ENCODE results near the gene CALML5.
"Not testable (repeated sequence)": the region's sequence is repeated elsewhere in the genome, so short reads cannot be mapped to it uniquely, and the experiment has no call there.

The CALML5 gene

DNA sequence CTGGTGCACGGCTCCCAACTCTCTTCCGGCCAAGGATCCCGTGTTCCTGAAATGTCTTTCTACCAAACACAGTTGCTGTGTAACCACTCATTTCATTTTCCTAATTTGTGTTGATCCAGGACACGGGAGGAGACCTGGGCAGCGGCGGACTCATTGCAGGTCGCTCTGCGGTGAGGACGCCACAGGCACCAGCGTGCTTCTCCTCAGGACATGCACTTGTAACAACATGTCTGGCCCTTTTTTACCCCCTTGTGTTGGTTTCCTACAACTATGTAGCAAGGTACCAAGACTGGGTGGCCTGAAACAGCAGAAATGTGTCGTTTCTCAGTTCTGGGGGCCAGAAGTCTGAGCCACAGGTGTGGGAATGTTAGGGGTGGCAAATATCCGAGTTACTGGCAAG is 18.2 kb downstream of the CALML5 start:
- DNase-seq (ENCODE audit: low spot score): no peak

DNA sequence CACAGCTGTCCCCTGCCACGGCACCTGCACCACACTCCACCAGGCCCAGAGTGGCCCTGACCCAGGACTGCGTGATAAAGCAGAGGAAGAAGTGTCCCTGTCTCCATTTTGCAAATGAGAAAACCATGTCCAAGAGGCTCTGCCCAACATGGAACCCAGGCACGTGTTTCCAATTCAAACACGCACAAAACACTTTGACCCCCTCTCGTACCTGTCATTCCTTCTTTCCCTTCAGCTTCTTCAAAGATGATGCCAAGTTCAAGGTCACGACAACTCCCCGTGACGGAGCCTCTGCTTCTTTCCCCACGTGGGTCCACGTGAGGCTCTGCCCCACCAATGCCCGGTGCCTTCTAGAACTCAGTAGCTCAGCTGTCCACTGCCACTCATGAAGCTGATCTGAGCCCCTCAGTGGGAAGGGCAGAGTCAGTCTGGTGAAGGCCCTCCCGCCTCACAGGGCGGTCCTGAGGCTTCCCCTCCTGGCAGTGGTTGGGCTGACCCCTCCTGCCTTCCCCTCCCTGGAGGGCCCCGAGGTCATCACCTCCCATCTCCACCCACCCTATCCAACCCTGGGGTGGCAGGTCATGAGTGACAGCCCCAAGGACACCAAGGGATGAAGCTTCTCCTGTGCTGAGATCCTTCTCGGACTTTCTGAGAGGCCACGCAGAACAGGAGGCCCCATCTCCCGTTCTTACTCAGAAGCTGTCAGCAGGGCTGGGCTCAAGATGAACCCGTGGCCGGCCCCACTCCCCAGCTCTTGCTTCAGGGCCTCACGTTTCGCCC is 19.0 kb downstream of the CALML5 start:
- no peak for DNase-seq (ENCODE audit: low spot score)

DNA sequence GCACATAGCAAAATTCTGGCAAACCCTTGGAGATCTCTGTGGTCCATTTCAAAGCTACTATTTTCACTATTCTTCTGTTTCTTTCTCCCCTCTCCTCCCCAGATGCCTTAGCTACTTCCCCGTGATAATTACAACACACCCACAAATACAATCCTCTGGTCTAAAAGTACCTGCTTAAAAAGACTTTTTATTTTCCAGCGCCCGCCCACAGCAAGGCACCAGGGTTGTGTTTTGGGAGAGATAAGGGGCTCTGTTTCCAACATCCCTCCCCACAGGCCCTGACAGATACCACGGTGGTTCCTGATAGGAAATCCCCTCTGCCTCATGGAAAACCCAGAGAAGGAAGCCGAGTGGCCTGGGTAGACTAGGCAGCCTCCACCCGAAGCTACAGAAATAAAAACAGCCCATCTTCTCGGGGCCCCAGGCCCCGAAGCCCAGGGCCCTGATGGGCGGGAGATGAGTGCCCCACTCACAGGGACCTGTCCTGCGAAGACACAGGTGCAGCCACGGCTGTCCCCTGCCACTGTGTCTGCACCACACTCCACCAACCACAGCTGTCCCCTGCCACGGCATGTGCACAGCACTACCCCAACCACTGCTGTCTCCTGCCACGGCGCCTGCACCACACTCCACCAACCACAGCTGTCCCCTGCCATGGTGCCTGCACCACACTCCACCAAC is 19.7 kb downstream of the CALML5 start:
- no peak for DNase-seq (ENCODE audit: low spot score)

DNA sequence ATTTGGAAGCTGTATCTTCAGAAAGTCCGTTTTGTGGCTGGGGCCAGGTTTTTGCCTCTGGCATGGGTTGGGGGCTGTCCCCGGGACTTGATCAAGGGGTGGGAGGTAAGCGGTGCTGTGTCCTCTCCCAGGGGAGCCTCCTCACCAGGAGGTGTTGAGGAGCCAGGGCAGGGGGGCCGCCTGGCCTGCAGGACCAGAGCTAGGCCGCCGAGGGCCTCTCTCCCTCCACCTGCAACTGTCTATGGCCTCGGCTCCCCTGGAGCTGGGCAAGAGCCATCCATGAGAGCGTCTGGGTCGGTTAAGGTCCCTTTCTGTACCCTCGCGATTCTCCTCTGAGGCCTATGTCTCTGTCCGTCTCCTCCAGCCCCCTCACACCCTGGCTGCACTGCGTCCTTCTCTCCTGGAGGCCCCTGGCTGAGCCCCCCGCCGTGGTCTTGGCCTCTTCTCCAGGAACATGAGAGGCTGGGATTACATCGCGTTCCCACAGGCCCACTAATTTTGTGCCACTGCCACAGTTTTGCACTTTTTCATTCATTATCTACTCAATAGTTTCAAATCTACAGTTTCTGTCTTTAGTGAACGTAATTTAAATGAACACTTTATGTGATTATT is 20.6 kb downstream of the CALML5 start:
- no peak for DNase-seq (ENCODE audit: low spot score)

DNA sequence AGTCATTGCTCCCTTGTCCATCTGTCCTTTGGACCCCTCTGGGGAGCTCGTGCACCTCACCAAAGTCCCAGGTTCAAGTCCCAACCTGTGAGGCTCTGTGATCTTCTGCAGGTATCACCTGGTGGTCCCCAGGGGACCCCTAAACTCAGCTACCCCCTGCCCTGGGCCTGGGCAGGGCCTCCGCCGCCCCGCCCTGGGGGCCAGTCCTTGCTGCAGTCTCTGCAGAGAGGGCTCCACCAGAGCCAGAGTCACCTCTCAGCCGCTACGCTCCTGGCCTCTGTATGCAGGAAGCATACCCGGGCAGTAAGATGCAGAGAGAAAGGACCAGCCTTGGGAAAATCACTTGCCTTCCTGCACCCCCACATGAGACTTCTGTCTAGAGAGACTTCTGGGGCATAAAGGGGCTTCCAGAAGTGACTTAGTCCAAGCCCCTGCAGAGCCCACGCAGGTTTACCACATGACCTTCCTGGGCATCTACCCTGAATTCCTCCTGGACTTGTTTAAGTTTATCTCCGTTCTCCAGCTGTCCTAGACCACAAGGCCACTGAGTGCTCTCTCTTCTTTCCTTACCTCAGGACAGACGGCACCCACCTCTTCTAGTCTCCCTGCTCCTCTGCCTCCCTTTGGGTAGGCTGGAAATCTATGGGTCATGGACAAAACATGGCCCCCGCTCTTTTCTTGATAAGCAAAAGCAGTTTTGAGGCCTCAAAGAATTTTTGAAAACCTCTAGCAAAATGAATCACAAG is 21.2 kb downstream of the CALML5 start:
- no peak for DNase-seq (ENCODE audit: low spot score)

DNA sequence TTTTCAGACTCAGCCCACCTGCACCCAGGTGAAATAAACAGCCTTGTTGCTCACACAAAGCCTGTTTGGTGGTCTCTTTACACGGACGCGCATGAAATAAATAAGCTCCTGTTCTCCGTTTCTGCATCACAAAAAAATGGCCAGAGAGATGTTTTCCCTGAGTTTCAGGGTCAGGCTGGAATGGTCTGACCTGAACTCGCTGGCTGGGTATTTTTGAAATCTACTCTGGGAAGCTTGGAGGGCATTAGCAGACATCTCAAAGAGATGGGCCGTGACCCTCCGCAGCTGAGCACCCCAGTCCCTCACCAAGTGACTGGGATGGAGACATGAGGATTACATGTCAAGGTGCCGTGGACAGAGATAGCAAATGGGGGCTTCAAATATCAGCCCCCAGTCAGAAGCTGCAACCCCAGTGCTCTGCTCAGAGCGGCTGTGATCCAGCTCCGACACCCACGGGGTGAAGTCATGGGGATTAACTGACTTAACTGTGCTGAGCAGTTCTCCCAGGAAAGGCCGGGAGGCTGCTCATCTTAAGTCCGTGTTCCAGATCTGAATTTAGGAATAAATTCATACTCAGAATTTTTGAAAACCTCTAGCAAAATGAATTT is 22.3 kb downstream of the CALML5 start:
- no peak for DNase-seq (ENCODE audit: low spot score)

DNA sequence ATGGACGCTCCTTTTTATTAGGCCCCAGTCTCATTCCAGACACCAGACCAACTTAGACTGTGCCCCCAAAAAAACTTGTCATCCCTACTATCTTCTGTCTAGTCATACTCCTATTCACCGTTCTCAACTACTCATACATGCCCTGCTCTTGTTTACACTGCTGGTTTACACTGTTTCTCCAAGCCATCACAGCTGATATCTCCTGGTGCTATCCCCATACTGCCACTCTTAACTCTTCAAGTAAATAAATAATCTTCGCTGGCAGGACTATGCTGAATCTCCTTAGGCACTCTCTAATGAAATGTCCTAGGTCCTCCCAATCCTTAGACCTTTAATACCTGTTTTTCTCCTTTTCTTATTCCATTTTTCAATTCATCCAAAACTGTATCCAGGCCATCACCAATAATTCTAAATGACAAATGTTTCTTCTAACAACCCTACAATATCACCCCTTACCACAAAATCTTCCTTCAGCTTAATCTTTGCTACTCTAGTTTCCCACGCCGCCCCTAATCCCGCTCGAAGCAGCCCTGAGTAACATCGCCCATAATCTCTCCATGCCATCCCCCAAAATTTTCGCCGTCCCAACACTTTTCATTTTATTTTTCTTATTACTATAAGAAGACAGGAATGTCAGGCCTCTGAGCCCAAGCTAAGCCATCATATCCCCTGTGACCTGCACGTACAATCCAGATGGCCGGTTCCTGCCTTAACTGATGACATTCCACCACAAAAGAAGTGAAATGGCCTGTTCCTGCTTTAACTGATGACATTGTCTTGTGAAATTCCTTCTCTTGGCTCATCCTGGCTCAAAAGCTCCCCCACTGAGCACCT is 23.2 kb downstream of the CALML5 start:
- DNase-seq (ENCODE audit: low spot score): not testable (repeated sequence)

DNA sequence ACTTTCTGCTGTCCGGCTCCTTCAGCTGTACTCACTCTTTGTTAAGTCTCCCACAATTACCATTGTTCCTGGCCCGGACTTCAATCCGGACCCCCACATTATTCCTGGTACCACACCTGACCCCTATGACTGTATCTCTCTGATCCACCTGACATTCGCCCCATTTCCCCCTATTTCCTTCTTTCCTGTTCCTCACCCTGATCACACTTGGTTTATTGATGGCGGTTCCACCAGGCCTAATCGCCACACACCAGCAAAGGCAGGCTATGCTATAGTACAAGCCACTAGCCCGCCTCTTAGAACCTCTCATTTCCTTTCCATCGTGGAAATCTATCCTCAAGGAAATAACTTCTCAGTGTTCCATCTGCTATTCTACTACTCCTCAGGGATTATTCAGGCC is 24.3 kb downstream of the CALML5 start:
- not testable (repeated sequence) for DNase-seq (ENCODE audit: low spot score)

DNA sequence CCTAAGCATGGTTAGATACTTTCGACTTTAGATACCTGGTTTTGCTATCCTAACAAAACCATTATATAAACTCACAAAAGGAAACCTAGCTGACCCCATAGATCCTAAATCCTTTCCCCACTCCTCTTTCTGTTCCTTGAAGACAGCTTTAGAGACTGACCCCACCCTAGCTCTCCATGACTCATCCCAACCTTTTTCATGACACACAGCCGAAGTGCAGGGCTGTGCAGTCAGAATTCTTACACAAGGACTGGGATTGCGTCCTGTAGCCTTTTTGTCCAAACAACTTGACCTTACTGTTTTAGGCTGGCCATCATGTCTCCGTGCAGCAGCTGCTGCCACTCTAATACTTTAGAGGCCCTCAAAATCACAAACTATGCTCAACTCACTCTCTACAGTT is 24.7 kb downstream of the CALML5 start:
- not testable (repeated sequence) for DNase-seq (ENCODE audit: low spot score)

DNA sequence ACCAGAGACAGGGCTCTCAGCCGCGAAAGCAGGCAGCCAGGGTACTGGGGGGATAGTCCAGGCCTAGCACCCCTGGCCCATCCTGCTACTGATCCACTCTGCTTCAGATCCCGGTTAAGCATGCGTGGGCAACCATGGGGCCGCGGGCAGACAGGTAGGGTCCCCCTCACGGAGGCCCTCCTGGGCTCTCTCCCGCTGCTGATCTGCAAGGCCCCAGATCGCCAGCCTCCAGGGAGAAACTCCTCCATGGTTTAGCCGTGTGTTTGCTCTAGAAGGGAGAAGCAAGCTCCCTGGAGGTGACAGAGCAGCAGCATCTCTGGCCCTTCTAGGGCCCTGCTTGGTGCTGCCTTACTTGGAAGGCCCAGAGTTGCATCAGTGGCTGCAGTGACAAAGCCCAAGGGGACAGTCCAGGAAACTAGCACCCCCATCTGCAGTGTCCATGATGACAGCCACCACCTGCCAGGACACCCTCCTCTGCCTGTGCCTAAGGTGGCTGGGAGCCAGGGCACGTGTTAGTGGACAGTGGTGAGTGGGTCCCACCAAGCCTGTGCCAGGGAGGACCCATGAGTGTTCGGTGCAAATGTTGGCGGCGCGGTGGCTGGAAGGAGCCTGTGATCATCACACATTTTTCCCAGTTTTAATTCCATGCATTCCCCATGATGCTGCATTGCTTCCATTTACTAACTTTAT is 29.2 kb downstream of the CALML5 start:
- no peak for DNase-seq (ENCODE audit: low spot score)

DNA sequence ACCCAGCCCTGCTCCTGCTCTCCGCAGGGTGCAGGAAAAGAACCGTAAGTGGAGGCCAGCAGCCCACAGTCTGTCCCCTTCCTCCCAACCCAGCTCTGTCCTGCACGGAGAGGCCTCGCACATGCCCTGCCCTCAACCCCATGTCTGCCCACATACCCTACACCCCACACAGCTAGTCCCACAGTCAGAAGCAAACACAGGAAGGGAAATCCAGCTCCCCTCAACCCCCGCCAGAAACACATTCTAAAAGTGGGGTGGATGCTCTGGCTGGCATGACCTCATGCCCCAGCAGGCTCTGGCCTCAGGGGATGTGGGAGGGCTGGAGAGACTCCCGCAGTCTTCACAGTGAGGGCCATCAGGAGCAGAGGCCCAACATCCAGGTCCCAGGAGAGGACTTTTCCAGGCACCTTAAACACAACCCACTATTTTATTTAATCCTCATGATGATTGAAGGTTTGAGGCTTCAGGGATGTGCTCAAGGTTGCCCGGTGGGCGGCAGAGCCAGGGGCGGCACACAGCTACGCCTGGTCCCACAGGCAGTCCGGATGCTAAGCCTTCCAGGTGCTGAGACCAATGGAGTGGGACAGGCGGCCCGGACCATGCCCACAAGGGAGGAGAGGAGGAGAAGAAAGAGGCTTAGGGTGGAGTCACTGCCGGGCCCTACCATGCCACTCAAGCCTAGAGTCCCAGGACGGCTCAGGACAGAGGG is 29.9 kb downstream of the CALML5 start:
- DNase-seq (ENCODE audit: low spot score): no peak

DNA sequence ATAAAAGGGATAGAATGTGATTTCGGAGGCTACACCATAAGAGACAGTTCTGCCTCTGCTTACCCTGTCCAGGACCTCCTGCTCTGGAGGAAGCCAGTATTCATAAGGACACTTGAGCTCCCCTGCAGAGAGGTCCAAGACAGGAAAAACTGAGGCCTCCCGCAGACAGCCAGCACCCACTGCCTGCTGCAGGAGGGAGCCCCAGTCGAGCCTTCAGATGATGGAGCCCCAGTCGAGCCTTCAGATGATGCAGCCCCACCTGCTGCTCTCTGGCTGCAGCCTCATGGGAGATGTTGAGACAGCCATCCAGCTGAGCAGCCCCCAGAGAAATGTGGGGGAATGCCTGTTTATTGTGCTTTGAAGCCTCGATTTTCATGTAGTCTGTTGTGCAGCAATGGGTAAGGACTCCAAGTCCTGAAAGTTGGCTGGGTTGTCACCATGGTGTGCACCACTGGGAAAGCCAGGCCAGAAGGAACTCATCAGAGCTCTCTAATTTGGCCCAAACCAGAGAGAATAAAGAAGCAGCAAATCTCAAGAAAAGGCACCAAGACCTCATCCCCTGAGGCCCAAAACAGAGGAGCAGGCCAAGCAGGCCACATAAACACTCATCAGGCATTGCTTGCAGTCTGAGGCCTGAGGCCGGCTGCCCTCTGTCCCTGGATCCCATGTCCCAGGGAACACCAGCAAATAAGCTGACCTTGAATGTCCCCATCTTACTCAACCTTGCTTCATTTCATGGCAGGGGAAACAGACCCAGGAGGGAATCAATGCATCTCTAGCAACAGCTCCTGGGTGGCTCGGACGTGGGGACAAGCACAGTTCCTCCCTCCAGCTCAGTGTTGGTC is 30.9 kb downstream of the CALML5 start:
- DNase-seq (ENCODE audit: low spot score): no peak

DNA sequence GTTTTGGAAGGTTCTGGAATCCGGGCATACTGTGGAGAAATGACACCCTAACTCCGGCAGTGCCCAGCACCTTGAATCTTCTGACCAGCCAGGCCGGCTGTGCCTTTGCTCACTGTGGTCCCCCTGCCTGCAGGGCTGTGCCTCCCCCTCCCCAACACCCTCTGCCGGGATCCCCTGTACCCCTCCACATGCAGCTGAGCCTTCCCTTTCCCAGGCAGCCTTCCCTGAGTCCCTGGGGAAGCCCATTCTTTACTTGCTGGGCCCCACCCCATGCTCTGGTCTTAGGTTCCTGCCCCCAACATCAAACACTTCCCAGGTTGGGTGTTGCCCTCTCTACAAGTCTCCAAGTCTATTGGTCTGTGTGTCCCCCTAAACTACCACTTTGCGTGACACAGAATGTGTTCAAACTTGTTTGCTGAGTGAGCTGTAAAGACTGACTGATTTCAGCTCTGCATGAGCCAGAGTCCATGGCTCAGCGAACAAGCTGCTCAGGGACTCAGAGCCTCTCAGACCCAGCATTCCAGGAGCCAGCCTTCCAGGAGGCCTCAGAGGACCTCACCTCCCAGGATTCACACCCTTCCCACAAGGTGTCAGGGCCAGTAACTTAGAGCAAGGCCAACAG is 31.6 kb downstream of the CALML5 start:
- DNase-seq (ENCODE audit: low spot score): no peak

DNA sequence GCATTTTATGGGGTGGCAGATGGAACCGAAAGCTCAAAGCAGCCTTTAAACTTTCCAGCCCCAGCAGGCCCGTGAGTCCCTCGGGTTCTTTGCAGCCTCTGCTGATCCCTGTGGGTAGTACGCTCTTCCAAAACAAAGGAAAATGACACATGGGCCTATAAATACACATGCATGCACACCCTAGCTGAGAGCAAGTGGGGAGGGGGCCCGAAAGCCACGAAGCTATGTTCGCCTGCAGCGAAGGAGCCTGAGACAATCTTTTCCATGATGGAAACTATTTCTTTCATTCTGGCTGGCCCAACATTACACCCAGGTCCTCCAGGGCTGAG is 32.2 kb downstream of the CALML5 start:
- no peak for DNase-seq (ENCODE audit: low spot score)

DNA sequence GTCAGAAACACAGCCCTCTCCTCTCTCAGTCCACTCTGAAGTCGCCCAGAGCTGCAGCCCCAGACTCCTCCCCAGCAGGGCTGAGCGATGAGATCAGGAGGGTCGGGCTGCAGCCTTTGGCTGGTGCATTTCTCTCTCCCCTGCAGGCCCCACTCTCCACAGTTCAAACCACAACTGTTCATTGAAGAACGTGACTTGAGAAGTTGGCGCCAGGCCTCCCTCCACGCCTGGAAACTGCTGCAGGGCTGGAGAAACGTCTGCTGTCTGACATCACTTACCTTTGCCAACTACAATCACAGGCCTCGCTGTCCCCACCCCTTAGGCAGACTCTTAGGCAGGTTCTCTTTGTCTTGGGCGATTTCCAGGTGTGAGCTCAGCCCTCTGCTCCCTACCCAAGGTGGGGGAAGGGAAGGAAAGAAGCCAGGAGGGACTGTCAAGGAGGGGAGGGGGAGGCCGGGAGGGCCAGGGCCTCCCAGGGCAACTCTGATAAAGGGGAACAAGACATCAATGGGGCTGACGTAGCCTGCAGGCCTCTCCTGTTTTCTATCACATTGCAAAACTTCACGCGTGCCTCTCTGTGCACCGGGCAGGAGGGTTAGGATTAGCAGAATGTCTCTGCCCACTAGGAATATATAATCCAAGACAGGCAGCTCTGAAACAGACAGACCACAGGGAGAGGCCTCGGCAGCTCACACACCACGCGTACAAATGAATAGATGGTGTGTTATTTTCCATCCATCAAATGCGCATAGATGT is 32.7 kb downstream of the CALML5 start:
- DNase-seq (ENCODE audit: low spot score): no peak

DNA sequence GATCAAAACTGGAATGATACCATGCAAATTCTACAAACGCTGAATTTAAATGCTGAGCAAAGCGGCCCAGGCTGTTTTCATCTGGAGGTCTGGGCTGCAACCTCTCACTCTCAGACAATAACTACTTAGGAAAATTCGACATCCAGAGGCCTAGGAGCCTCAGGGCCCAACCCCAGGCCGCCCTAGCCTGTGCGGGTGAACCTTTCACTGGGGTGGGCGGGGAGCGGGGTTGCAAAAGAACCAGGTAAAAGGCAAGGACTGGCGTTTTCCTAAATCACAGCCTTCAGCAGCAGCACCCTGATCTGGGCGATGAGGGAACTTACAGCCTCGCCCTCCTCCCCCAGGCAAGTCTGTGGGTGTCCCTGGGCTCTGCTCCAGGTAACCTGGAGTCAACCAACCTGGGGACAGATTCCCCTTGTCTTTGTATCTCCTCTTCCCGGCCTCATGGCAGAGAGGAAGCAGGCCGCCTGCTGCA is 33.4 kb downstream of the CALML5 start:
- no peak for DNase-seq (ENCODE audit: low spot score)

DNA sequence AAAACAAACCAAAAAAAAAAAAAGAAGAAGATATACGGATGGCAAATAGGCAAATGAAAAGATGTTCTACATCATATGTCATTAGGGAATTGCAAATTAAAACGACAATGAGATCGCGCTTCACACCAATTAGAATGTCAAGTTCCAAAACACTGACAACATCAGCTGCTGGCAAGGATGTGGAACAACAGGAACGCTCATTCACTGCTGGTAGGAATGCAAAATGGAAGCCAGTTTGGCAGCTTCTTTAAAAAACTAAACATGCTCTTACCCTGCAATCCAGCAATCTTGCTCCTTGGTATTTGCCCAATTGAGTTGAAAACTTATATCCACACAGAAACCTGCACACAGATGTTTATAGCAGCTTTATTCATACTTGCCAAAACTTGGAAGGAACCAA is 34.8 kb downstream of the CALML5 start:
- DNase-seq (ENCODE audit: low spot score): no peak

DNA sequence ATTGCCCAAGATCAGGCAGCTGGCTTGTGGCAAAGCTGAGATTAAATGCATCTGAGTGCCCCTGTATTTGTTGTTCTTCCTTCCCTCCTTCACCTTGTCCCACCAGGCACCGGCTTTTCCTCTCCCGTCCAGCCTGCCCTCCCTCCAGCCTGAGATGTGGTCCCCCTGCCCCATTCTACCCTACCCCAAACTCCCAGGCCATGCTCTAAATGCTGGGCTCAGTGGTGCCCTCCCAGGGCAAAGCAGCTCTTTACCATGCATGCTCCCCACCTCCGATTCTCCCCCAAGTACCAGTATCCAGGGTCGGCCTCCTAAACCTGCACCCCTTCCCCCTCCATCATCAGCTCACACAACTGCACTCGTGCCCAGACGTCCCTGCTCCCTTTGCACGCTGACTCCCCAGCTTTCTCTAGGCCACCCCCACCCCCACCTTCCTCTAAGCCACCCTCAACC is 36.5 kb downstream of the CALML5 start:
- no peak for DNase-seq (ENCODE audit: low spot score)
